Fibroblast of mammary gland (primary cell): ENCODE results near the gene CCL5.

Source experiments
- DNase-seq: peaks from one replicate; pipeline ENCODE4 v3.0.0-alpha.2; 2010; ENCODE audit warnings: low read depth
- H3K4me3 ChIP-seq: 2 replicates; pipeline ENCODE4 v1.5.1; 2011; ENCODE audit warnings: low read depth, mild to moderate bottlenecking, low read length, moderate library complexity; ENCODE audit not compliant: control insufficient read depth
- CTCF ChIP-seq: conservative IDR thresholded peaks from 2 replicates; pipeline ENCODE4 v1.5.1; 2011; ENCODE audit warnings: low read depth, low read length, inconsistent platforms; ENCODE audit not compliant: control insufficient read depth, insufficient read depth

Gene CCL5

DNA sequence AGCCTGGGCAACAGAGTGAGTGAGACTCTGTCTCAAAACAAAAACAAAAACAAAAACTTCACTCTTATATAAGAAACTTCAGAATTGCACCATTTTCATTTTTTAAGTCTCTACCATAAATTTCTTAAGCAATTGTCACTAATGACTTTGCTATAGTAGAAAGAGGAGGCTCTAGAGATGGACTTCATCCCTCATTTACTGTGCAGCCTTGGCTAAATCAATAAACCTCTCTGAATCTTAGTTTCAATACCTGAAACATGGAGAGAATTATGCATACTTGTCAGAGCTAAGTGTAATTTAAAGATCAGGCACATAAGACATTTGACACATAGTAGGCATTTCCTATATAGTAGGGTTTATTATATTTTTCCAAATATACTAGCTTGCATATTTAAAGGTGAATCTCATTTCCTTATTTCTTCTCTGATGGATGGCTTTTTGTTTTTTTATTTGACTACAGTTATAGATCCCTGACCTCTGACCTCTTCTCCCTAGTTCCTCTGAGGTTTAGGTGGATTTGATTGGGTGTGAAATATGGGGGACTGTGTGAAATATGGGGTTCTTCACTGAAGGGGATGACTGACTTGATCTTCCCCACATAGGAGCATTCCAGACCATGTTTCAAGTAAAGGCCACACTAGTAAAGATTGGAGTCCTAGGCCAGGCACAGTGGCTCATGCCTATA is 2.7 kb downstream of the CCL5 start:
- no peak for TF ChIP-seq CTCF
- H3K4me3 ChIP-seq: no peak overlapping the region
- DNase-seq: no peak

DNA sequence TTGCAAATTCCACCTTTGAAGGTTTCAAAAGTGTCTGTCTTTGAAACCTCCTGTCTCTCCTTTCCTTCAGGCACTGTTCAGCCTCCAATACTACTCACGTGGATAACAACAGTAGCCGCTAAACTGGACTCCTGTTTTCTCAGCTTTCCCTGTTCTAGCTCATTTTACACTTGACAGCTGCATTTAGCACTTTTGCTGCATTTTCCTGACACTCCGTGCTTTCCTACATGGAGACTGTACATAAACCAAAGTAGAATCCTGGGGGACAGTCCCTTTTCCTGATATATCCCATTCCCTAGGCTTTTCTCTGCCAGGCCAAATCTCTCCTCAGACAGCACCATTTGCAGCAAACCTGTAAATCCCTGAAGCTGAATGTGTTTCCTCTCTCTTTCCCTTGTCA is 3.6 kb downstream of the CCL5 start:
- no peak for DNase-seq
- no peak overlapping the region for H3K4me3 ChIP-seq
- no peak for TF ChIP-seq CTCF

DNA sequence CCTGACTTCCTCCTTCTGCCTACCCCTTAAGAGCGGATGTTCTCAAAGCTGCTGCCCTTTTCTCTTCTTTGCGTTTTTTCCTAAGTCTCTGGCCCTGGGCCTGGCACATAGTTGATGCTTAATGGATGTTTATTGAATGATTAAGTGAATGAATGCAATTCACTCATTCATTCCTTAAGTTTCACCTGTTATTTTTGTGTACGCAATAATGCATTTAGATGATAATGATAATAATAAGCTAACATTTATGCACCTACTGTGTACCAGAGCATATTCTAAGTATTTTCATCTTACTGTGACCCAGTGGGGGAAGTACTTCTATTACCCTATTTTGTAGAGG is 4.4 kb downstream of the CCL5 start:
- no peak for DNase-seq
- no peak for TF ChIP-seq CTCF
- H3K4me3 ChIP-seq: no peak overlapping the region

DNA sequence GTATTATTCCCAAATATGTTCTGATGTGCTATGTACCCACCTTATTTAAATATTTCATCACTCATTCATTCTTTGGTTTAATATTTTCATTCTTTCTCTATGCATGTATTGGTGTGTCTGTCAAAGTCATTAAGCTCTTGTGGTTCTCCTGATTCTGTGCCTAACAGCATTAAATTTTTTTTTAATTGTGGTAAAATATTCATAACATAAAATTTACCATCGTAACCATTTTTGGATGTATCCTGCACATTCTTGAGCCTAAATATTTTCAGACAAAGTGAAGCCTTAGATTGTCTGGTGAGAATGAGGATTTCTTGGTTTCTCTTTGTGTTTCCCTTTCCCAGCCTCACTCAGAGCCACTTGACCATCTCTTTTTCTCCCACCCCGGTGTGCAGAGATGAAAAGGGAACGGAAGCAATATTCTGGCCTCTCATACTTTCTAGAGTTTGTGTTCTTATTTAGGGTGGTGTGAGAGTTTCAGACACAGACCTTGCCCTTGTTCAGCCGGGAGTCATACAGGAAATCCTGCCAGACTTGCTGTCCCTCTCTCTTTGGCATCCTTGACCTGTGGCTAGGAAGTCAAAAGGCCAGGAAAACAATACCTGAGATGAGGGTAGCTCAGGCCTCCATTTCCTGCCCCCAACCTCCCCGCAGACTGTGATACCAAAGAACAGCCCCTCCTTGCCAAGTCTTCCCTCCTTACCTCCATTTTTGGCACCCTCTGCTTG is 4.9 kb downstream of the CCL5 start:
- H3K4me3 ChIP-seq: no peak overlapping the region
- no peak for DNase-seq
- no peak for TF ChIP-seq CTCF

GRCh38 chr17:35872196-35872980 is 7.8 kb downstream of the CCL5 start:
- TF ChIP-seq CTCF: no peak
- DNase-seq: no peak
- no peak overlapping the region for H3K4me3 ChIP-seq

GRCh38 chr17:35870906-35871819 is 9.0 kb downstream of the CCL5 start:
- no peak overlapping the region for H3K4me3 ChIP-seq
- TF ChIP-seq CTCF: no peak
- no peak for DNase-seq
